ENCODE results near the gene GRM4.

DNA sequence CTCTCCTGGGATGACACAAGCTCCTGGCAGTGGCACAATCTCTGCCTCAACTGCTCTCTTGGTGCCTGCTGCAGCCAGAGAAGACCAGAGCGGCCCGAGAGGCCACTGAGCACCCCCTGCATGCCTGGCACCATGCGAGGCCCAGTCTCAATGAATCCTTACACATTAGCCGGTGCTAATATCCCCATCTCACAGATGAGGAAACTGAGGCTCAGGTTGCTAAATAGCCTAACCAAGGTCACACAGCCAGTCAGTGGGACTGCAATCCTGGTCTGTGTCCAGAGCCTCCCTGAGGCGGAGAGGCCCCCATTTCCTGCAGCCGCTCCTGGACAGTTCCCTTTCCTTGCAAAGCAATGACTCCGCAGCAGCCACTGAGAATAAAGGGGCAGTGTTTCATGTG lies 81.2 kb downstream of the GRM4 start:
- TF ChIP-seq, protein P1, sequence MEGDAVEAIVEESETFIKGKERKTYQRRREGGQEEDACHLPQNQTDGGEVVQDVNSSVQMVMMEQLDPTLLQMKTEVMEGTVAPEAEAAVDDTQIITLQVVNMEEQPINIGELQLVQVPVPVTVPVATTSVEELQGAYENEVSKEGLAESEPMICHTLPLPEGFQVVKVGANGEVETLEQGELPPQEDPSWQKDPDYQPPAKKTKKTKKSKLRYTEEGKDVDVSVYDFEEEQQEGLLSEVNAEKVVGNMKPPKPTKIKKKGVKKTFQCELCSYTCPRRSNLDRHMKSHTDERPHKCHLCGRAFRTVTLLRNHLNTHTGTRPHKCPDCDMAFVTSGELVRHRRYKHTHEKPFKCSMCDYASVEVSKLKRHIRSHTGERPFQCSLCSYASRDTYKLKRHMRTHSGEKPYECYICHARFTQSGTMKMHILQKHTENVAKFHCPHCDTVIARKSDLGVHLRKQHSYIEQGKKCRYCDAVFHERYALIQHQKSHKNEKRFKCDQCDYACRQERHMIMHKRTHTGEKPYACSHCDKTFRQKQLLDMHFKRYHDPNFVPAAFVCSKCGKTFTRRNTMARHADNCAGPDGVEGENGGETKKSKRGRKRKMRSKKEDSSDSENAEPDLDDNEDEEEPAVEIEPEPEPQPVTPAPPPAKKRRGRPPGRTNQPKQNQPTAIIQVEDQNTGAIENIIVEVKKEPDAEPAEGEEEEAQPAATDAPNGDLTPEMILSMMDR (IDR thresholded peaks at IDR 0.05), result no peak
- TF ChIP-seq POLR2A (IDR thresholded peaks at IDR 0.05), result no peak
